HG02759 (cell line): ENCODE measurements around the gene ZDHHC4.
"Not testable (repeated sequence)": the region's sequence is repeated elsewhere in the genome, so short reads cannot be mapped to it uniquely, and the experiment has no call there.

Experiments
- ATAC-seq: cut with Tn5 transposase; IDR thresholded peaks from one replicate; pipeline ENCODE4 v1.9.1; 2021; ENCODE audit warnings: mild to moderate bottlenecking, moderate library complexity; ENCODE audit not compliant: unreplicated experiment

ZDHHC4 gene

DNA sequence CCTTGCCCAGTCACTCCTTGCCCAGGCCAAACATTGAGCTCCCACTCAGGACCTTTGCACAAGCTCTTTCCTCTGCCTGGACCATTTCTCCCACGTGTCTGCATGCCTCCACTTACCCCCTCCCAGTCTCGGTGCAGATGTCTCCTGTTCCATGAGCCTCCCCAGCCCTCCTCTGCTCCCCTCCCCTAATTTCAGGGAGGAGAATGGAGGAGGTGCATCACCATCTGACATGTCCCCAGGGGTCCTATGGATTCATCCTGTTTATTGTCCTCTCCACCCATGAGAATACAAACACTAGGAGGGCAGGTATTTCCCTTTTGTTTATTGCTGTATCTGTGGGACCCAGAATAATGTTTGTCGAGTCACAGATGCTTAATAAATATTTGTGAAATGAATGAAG, 17.4 kb upstream of the ZDHHC4 start:
- ATAC-seq, result no peak

DNA sequence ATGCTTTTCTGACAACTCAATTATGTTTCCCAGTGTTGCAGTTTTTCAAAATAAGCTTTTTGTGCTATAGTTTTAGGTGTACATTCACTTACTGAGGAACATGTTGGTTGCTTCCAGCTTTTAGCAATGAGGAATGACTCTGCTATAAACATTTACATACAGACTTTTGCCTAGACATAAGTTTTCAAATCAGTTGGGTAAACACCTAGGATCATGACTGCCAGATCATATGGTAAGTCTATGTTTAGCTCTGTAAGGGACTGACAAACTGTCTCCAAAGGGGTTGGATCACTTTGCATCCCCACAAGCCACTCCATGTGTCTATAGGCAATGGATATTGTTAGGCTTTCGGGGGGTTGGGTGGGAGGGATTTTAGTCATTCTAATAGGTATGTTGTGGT, 15.1 kb upstream of the ZDHHC4 start:
- ATAC-seq, result no peak

DNA sequence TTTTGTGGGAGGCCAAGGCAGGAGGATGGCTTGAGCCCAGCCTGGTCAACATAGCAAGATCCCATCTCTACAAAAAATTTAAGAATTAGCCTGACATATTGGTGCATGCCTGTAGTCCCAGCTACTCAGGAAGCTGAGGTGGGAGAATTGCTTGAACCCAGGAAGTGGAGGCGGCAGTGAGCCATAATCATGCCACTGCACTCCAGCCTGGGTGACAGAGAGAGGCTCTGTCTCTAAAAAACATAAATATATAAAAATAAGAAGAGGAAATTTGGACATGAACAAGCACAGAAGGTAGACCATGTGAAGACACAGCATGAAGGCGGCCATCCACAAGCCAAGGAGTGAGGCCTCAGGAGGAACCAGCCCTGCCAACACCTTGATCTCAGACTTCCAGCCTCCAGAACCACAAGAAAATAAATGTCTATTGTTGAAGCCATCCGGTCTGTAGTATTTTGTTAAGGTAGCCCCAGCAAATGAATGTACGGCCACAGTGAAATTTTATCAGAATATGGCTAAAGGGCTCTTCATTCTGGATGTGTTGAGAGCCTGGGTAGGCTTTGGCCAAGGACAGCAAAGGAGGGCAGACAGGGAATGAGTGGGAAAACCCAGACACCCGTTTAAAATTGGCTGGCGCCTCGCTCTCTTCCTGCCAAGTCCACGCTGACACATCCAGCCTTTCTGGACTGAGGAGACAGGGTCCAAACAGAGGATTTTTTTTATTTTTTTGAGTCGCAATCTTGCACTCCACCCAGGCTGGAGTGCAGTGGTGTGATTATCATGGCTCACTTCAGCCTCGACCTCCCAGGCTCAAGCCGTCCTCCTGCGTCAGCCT, 13.1 kb upstream of the ZDHHC4 start:
- no peak for ATAC-seq

DNA sequence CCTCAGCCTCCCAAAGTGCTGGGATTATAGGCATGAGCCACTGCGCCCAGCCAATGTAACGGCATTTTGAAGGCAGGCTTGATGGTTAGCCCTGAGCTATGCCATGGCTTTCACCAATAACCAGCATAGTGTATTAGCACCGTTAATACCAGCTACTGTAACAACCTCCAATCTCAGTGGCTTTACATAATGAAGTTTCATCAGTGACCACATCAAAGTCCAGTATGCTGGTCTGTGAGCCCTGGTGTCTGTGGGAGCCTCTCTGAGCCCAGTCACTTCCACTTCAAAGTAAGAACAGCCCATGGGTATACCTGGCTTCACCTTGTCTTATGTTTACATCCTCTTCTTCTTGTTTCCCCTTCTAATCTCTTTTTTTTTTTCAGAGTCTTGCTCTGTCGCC, 11.6 kb upstream of the ZDHHC4 start:
- ATAC-seq, result no peak

DNA sequence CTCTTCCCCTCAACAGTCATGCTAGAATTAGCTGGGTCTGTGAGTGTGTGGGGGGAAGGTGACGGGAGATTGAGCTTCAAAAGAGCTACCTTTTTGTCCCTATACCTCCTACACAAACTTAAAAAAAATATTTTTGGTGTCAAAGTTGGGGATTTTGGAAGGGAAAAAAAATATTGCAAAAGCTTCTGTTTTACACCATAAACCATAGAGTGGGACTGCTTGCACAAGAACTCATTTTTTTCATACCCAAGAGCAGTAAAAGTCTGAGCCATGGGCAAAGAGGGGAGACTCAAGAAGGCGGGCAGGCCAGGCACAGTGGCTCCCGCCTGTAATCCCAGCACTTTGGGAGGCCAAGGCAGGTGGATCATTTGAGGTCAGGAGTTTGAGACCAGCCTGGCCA, 9.4 kb upstream of the ZDHHC4 start:
- ATAC-seq, result no peak

DNA sequence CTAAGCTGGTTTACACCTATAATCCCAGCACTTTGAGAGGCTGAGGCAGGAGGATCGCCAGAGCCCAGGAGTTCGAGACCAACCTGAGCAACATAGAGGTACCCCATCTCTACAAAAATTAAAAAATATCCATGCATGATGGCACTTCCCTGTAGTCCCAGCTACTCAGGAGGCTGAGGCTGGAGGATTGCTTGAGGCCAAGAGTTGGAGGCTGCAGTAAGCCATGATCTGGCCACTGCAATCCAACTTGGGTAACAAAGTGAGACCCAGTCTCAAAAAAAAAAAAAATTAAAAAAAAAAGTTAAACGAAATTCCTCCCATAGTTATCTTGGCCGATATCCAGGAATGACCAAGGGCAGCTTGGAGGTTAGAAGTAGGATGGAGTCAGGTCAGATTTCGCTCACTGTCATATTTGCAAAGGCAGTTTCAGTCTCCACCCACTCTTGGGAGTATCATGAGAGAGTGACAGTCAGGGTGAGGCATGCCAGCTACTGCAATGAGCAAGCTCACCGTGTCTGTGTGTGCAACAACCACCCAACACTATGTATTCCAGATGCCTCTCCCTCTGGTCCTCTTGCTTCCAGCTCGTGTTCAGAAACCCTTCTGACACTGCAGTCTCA, 6.0 kb upstream of the ZDHHC4 start:
- ATAC-seq, result no peak

DNA sequence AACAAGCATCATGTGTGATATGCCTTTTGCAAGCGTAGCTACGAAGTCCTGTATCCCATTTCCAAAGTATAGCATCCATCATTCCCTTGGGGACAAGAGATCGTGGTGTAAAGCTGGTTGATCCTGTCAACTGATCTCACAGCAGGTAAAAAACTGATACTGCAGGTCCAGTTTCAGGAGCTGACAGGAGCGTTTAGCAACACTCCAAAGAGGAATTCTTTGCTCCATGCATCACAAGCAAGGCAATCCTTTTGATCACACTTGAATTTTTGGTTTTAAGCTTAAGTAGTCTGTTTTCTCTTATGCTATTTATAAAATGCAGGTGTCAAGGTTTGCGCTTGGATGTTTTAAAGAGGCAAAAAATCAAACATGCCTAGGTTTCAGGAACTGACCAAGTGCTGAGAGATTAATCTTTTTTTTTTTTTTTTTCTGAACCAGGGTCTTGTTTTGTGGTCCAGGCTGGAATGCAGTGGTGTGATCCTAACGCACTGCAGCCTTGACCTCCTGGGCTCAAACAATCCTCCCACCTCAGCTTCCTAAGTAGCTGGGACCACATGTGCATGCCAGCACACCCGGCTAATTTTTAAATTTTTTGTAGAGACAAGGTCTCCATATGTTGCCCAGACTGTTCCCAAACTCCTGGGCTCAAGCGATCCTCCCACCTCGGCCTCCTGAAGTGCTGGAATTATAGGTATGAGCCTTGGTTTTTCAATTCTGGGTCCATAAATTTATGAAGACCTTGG, 1.8 kb upstream of the ZDHHC4 start:
- no peak for ATAC-seq

DNA sequence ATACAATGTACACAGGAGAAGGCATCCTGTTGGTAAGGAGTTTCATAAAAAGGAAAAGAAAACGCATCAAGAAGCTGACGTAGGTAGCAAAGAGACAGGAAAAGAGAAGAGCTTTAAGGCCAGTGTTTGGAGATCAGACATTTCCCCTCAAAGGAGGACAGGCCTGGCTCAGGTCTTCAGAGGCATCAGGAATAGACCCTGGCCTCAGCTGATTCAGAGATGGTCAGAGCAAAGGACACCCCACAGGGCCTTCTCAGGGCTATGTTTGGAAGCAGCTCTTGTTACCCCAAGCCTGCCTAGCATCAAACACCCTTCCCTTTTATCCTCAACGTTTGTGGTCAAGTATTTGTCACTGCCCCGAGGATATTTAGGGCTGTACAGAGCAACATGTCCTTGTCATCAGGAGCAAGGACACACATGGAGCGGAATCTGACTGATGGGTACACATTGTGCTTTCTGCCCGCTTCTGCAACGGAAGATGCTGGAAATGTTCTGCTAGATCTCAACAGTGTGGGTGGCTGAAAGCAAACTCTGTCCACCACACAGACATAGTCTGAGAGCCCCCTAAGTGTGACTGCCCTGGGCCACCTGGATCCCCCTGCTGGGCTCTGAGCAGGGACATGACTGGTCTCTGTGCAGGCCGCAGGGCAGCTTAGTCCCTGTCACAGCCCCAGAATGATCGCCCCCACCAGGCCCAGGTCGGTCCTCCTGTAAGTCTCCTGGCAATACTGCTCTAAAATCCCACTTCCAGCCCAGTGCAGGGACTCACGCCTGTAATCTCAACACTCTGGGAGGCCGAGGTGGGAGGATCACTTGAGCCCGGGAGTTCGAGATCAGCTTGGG, 1.0 kb upstream of the ZDHHC4 start:
- no peak for ATAC-seq

DNA sequence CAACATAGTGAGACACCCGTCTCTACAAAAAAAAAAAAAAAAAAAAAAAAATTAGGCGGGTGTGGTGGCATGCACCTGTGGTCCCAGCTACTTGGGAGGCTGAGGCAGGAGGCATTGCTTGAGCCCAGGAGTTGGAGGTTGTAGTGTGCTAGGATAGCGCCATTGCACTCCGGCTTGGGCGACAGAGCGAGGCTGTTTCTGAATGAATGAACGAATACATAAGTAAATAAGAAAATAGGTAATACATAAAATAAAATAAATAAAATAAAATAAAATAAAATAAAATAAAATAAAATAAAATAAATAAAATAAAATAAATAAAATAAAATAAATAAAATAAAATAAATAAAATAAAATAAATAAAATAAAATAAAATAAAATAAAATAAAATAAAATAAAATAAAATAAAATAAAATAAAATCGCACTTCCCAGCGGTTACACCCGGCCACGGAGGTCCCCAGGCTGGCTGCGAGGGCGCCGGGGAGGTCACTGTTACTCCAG, 336 bp upstream of the ZDHHC4 start:
- not testable (repeated sequence) for ATAC-seq

DNA sequence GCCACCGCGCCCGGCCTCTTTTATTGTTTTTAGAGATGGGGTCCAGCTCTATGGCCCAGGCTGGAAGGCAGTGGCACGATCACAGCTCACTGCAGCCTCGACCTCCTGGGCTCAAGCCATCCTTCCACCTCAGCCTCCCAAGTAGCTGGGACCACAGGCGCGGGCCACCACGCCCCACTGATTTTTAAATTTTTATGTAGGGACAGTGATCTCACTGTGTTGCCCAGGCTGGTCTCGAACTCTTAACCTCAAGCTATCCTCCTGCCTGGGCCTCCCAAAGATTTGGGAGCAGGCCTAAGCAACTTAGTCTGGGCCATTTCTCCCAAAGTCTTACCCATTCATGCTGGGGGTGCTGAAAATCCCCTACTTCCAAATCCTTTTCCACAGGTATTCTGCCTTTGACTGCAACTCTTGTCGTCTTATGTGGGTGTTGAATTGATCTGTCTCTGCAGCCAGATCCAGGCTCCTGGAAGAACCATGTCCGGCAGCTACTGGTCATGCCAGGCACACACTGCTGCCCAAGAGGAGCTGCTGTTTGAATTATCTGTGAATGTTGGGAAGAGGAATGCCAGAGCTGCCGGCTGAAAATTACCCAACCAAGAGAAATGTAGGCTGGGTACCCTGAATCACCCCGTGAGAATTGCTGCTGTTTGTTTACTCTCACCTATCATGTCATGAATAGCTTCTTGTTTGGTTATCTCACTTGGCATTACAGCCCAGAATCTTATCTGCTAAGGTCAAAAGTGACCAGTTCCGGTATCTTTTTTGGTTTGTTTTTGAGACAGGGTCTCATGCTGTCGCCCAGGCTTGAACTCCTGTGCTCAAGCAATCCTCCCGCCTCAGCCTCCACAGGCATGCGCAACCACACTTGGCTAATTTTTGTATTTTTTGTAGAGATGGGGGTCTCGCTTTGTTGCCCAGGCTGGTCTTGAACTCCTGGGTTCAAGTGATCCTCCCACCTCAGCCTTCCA, 1.1 kb downstream of the ZDHHC4 start:
- no peak for ATAC-seq

DNA sequence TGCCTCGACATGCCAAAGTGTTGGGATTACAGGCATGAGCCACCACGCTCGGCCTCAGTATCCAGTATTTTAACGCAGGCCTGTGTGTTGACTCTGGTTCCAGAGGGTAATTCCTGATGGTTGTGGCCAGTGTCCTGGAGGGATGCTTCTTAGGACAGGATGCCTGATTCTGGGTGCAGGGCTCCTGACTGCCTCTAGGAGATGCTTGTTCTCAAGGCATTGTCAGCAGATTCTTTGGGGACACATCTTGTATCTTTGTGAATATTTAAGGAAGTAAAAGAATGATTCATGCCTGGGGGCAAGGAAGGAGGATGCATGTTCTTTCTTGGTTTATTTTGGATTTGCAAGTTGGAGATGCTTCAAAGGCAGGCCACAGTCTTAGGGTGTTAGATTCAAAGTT, 2.2 kb downstream of the ZDHHC4 start:
- no peak for ATAC-seq

DNA sequence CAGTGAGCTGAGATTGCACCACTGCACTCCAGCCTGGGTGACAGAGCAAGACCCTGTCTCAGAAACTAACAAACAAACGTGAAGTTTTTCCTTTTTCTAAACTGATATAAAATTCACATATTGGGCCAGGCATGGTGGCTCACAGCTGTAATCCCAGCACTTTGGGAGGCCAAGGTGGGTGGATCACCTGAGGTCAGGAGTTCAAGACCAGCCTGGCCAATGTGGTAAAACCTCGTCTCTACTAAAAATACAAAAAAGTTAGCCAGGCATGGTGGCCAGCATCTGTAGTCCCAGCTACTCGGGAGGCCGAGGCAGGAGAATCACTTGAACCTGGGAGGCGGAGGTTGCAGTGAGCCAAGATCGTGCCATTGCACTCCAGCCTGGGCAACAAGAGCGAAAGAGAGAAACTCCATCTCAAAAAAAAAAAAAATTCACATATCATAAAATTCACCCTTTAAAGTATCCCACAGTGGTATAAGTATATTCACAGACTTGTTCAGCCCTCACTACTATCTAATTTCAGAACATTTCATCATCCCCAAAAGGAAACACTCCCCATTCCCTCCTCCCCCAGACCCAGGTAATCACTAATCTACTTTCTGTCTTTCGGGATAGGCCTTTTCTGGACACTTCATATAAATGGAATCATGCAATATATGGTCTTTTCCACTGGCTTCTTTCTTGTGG, 8.6 kb downstream of the ZDHHC4 start:
- not testable (repeated sequence) for ATAC-seq

DNA sequence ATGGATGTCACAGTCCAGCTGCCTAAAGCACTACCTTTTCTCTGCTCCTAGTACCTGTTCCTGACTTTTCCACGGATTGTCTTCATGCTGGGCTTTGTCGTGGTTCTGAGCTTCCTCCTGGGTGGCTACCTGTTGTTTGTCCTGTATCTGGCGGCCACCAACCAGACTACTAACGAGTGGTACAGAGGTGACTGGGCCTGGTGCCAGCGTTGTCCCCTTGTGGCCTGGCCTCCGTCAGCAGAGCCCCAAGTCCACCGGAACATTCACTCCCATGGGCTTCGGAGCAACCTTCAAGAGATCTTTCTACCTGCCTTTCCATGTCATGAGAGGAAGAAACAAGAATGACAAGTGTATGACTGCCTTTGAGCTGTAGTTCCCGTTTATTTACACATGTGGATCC, 11.3 kb downstream of the ZDHHC4 start:
- no peak for ATAC-seq

DNA sequence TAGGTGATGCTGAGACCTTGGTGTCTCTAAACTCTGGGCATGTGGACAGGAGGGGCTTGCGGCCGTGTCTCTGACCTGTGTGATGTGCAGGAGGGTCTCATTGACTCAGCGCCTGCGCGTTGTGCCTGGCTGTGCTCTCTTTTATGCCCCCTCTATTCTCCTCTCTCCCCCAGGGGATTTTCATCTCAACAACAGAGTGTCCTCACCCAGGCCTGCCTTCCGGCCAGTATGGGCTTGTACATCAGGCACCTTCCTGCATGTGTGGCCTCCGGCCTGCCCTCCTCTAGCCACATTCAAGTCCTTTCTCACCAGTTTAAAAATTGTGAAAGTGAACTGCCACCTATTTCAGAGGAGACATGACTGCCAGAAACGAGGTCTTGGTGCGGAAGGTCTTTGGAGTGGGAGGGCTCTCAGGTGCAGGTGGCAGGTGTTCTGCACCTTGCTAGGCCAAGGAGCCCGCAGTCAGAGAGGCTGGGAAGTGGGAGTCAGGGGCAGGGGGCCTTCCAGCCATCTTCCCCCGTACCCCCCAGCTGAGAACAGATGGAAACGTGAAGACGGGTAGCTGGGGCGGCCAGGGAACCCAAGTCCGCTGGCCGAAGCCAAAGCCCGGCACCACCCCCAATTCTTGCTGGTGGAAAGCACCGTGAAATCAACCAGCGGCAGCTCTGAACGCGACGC, 12.0 kb downstream of the ZDHHC4 start:
- ATAC-seq, result no peak

DNA sequence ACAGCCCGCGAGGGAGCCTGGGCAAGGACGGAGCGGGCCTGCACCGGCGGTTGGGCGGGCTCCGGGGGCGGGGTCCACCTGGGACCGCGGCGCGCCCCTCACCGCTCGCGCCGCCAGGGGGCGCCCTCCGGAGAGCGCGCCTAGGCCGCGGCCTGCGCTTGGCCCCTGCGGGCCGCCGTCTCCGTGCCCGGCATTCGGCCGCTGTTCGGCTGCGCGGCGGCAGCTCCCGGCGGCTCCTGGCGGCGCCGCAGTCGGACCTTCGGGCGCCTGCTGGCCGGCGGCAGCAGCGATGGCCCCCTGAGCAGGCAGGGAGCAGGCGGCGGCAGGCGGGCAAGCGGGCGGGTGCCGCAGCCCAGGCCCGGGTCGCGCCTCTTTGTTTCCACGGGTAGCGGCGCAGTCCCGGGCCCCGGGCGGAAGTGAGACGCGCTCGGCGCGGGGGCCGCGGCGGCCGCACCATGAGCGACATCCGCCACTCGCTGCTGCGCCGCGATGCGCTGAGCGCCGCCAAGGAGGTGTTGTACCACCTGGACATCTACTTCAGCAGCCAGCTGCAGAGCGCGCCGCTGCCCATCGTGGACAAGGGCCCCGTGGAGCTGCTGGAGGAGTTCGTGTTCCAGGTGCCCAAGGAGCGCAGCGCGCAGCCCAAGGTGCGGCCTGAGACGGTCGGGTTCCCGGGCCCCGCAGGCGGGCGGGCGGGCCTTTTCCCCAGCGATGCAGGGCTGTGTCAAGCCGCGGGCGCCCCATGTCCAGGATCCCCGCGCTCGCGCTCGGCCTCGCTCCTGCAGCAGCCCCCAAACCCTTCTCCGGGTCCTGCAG, 12.8 kb downstream of the ZDHHC4 start, which contains the start of gene INTS15:
Gene INTS15, plus strand, starts transcription at position 193 of the 816 bp plus-strand sequence. Its CDS starts 263 bp downstream, at position 456.
- ATAC-seq, result peak; percentile 89

DNA sequence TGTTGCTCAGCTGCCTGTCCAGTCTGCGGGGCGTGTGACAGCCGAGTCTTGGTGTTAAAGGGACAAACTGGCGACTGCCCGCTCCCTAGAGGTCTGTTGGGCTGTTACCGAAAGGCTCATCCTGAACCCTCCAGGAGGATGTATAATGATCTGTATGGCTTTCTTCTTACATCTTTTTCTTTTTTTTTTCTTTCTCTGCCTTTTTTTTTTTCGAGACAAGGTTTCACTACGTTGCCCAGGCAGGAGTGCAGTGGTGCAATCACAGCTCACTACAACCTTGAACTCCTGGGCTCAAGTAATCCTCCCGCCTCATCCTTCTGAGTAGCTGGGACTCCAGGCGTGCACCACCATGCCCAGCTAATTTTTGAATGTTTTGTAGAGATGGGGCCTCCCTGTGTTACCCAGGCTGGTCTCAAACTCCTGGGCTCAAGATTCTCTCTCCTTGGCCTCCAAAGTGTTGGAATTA, 13.4 kb downstream of the ZDHHC4 start:
- ATAC-seq, result peak; percentile 31

DNA sequence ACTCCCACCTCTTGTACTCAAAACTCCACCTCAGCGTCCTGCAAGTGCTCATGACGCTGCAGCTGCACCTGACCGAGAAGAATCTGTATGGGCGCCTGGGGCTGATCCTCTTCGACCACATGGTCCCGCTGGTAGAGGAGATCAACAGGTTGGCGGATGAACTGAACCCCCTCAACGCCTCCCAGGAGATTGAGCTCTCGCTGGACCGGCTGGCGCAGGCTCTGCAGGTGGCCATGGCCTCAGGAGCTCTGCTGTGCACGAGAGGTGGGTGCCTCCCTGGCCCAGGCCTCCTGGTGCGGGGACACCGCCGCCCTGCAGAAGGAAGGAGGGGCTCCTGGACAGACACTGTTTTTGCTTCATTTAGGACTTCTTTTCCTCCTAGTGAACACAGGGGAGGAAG, 22.8 kb downstream of the ZDHHC4 start:
- no peak for ATAC-seq
